Measurements from ENCODE around the gene SH3GL3.

SH3GL3 gene

DNA sequence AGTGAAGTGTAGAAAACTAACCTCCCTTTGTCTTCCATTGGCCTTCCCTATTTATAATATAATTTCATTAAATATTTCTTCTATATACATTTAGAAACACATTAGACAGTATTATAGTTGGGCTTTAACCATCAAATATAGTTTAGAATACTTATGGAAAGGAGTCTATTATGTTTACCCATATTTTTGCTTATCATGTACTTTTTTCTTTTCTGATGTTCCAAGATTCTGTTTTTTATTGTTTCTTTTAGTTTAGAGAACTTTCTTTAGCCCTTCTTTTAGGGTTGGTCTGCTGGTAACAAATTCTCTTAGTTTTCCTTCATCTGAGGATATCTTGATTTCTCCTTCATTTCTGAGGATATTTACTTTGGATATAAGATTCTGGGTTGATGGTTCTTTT, 23.7 kb downstream of the SH3GL3 start:
- no peak for DNase-seq

DNA sequence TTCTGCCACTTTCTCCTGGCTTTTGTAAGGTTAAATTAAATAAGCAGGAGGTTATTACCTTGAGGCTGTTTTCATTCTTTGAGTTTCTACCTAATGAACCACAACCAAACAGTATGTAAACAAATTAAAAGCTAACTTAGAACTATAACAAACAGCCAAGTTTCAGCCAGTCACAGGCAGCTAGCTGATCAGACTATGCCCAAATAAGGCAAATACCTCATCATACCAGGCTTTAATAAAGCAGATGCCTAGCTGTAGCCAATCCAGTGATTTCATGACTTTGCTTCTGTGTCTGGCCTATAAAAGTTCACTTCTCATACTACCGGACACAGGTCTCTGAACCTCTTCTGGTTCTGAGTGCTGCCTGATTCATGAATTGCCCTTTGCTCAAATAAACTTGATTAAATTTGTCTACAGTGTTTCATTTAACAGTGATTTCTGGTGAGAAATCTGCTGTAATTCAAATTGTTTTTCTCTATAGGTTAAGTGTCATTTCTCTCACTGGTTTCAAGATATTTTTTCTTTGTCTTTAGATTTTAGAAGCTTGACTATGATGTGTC, 24.2 kb downstream of the SH3GL3 start:
- DNase-seq, result no peak

DNA sequence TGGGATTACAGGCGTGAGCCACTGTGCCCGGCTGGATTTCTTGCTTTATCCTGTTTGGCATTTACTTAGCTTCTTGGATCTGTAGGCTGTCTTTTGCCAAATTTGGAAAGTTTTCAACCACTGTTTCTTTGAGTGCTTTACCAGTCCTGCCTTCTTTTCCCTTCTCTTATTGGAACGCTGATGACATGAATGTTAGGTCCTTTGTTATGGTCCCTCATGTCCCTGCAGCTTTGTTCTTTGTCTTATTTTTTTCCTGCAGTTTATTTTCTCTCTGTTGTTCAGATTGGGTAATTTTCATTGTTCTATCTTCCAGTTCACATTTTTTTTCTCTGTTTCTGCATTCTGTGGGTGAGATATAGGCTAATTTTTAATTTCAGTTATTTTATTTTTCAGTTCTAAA, 25.0 kb downstream of the SH3GL3 start:
- no peak for DNase-seq

DNA sequence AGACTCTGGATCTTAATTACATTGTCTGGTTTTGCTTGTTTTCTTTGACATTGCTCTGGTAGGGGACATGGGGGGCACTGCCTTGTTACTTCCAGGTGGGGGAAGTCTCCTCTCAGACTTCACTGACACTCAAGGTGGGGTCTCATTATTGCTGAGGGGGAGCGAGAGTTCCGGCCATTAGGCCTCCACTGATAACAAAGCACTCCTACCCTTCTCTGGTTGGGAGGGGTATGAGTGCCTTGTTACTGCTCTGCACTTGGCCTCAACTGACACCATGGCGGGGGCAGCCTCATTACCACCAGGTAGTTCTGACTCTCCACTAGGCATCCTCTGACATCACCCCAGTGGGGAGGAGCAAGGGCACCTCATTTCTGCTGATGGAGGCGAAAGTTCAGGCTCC, 25.7 kb downstream of the SH3GL3 start:
- DNase-seq, result no peak

DNA sequence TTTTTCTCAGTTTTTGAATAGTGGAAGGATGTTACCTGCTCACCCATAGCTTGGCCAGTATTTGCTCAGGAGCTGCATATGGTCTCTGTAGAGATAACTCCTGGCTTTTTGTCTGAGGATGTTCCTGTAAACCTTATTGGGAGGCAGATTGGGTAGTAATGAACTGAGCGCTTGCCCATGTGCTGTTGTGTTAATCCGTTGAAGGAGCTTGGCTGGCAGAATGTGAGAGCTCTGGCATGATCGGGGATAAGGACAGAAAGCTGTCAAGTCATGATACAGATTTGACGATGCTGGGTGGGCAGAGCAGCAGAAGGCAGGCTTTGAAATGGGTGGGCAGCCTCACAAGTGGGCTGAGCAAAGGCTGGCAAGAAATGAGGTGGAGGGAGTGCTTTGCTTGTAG, 27.4 kb downstream of the SH3GL3 start:
- DNase-seq, result no peak

DNA sequence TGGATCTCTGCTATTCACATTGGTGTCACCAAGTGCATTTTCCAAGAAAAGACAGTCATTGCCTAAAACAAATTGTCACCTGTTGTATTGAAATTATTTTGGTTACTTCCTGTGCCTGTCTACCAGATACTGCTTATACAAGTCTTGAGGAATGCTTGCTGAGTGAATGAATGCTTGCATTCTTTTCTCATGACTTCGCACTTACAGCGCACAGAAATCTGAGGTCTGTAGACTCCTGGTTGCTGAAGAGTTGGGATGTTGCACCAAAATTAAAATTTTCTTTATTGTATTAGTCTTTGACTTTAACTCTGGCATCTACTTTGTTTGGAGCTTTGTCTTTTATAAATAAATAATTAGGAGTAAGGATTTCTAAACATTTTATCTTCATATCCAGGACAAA, 28.4 kb downstream of the SH3GL3 start:
- no peak for DNase-seq

DNA sequence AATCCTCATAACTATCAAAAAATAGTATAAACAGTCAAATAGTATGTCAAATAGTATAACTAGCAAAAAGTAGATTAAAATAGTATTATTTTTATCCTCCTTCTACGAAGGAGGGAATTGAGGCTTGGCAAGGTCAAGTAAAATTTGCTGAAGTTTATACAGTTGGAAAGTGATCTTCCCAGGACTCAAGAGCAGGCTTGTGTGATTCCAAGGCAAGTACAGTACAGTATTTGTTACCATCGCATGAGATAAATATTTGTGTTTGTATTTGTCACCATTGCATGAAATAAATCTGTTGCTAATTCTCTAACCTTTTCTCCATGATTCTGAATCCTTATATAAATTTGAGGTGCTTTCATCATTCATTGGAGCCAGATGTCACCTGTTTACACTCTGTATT, 28.9 kb downstream of the SH3GL3 start:
- no peak for DNase-seq

DNA sequence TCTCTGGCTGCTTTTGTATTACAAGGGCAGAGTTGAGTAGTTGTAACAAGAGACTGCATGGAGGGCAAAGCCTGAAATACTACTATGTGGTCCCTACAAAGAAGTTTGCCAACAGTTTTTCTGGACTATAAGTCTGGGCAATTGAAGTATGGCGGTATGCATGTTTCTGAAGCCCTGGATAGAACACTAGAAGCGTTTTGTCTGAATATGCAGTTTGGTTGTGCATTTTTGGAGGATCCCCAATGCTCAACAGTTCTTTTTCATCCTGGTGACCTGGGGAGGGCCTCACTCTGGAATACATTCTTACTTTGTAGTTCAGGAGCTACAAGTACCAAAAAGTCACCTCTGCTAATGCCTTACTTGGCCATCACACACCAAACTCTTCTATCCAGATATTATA, 29.6 kb downstream of the SH3GL3 start:
- DNase-seq, result no peak

DNA sequence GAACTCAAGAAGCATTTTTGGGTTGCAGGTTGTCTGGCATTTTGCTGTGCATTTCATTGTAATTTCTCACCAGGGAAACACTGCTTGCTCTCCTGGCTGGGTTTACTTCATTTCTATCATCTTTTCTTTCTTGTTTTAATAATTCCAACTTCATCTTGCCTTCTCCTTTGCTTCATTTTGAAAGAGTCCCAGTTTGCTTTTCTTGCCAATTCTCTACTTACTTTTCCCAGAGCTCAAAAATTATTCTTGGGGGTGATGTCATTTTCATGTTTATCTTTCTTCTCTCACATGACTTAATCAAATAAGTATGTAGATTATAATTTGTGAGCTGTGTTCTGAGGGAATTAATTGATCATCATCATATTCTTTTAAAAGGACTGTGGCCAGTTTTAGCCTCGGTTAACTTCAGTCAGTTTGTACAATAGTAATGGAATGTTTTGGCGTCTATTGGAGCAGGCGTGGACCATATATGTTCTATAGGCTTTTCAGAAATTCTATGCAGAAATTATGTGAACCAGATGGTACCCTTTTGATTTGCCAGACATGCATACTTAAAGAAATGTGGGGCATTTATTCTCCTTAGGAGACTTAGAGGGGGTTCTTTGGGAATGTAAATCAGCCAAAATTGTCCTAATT, 30.1 kb downstream of the SH3GL3 start:
- no peak for DNase-seq

DNA sequence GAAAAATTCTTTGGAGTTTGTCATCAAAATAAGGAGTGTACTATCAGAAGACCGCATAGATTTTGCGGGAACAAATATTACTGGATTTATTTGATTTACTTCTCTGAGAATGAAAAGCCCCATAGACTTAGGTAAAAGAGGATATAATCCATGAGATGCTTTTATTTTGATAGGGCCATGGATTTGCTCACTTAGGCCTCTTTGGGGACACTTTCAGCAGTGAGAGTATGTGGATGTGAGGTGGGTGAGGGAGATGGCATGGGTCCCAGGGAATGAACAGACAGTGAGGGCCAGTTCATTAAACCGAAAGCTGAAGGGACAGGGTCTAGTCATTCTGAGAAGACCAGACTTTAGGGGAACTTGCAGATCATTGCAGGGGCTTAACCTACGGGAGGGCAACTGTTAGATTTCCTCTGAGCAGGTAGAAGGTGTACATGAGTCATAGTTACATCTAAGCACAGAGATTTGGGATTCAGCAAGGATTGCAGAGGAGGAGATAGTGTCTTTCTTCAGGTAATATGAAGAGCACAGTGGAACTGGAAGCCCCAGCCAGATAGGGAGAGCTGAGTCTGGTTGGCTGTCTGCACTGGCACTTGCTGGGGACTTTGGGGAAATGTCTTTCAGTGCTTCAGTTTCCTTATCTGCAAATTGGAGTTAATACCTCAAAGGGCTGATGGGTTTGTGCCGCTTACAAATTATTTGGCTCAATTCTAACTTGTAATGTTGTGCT, 30.8 kb downstream of the SH3GL3 start:
- no peak for DNase-seq

DNA sequence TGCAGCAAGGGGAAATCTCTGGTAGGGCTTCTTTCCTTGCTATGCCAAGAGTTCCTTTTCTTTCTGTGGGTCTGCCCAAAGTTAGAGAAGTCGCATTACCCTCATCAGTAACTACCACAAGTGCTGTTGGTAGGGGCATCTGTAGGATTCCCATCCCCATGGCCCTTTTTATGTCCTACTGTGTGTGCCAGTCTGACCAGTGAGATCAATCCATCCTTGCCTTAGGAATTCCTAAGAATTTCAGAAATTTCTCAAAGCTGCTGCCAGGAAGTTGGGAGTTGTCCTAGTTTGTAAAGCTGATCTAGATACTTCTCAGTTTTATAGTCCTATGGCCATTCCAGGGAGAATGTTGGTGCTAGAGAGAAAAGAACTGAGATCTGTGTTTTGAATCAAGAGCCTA, 36.5 kb downstream of the SH3GL3 start:
- no peak for DNase-seq

DNA sequence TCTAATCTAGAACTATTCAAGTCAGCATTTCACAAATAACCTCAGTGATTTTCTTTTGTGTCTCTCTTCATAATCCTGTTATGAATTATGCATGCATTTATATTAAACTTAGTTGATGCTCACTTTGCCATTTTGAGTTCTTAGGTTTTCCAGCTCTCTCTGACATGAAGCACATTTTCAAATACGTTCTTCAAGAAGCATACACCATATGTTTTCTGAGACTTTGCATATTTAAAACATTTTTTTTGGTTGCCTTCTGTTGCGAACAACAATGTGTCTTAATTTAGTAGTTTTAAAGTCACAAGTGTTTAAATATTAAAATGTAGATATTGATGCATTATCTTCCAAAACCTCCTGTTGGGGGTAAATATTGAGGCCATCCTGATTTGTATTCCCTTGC, 37.5 kb downstream of the SH3GL3 start:
- no peak for DNase-seq

DNA sequence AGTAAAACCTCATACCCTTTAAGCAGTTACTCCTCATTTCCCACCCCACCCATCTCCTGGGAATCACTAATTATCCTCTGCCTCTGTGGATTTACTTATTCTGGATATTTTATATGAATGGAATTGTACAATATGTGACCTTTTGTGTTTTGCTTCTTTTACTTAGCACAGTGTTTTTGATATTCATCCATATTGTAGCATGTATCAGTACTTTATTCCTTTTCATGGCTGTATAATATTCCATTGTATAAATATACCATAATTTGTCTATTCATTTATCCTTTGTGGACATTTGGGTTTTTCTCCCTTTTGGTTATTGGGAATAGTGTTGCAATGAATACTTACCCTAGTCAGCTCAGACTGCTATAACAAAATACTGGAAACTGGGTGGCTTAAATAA, 39.2 kb downstream of the SH3GL3 start:
- no peak for DNase-seq

DNA sequence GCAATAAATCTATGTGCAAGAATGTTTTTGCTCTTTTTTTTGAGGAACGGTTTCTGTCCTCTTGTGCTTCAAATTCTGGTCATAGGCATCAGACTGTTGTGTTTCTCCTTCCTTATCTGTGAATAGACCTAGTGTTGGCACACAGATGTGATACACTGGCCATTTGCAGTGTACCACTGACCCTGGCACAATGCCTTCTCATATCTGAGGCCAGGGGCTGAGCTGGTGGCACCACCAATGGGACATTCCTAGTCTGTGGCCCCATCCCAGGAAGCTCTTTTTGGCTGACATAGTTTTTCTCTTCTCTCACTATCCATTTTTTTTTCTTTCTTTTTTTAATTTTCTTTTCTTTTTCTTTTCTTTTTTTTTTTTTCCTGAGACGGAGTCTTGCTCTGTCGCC, 40.4 kb downstream of the SH3GL3 start:
- DNase-seq, result no peak

DNA sequence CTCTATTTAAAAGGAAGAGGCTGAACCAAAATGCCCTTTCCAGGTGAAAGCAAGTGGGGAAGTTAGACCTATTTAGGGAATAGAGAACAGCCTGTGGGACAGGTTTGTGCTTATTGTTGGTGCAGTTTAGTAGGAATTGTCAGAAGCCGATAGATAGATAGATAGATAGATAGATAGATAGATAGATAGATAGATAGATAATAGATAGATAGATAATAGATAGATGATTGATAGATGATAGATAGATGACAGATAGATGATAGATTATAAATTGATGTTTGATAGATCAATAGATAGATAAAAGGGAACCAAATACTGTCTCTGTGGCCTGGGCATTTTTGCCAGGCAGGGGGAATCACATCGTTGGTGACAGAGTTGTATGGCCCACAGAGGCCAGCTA, 42.5 kb downstream of the SH3GL3 start:
- no peak for DNase-seq

DNA sequence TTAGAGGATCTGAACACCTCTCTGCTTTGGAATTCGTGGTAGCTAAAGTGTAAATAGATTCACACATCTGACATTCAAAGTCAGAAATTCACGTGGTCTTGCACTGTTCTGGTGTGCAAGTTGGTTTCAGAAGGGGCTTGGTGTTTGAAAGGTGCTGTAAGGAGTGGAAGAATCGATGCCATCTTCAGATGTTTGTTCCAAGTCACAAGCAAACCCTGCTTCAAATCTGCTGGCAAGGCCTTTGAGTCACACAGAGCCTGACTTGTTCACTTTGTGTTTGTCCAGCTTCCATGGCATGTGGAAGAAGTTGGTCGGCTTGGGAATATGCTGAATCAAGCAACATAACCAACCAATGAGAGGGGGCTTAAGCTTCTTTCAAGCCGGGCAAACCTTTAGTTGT, 44.3 kb downstream of the SH3GL3 start:
- no peak for DNase-seq

DNA sequence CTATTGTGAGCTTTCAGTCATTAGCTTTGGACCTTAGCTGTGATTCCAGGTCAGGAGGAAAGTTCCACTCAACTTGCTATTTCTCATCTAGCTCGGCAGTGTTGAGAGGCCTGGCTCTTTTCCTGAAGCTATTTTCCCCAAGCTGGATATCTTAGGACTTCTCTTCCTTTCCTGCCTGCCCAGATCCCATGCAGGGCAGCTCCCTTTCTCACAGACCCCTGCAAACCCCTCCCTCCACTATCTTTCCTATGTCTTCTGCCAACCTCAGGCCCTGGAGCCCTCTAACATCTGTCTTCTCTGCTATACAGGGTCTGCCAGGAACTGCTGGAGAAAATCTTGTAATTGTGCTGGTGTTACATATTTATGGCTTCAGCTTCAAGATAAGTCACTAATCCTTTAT, 49.6 kb downstream of the SH3GL3 start:
- DNase-seq, result no peak

DNA sequence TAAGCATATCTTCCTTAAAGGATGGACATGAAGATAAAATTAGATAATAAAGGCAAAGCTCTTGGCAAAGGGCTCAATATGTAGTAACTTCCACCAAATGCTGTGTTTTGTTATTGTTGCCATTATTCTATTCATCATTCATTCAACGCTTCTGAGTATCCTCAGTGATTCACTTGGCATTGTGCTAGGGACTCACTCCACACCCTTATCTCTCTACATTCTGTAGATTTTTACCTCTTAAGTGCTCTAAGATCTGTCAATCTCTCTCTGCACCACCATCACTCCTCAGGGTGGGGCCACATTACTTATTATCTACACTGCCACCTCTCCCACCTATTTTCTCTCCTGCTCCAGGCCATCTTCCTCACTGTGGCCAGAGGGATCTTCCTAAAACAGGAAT, 51.2 kb downstream of the SH3GL3 start:
- DNase-seq, result no peak

DNA sequence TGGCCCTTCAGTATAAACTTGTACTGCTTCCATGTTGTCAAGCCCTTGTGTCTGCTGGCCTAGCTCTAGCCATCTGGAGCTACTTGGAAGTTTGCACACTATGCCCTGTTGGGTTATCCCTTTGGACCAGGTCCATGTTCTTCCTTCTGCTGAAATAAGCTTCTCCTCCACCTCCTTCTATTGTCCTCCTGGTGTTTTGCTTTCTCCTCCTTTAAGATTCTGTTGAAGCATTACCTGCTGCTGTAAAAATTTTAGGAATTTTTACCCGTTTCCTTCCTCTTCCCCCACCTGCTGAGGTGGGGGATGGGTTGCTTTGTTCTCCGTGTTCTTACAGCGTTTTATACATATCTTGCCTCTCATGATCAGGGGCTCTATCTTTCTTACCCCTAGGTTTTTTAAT, 51.7 kb downstream of the SH3GL3 start:
- no peak for DNase-seq

DNA sequence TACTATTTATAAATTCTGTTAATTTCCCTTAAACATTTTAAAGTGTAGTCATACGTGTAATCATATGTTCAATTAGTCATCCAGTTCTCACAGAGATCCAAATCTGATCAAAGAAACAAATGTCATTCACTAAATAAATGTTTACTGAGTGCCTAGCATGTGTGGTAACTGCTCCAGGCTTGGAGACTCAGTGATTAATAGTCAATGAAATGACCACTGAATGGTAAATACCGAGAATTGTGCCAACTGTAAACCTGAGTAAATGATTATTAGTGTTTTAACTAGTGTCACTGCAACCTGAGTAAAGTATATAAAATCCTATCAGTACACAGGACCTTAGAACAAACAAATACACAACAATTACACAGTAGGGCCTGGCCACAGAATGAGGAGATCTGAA, 52.3 kb downstream of the SH3GL3 start:
- DNase-seq, result no peak

DNA sequence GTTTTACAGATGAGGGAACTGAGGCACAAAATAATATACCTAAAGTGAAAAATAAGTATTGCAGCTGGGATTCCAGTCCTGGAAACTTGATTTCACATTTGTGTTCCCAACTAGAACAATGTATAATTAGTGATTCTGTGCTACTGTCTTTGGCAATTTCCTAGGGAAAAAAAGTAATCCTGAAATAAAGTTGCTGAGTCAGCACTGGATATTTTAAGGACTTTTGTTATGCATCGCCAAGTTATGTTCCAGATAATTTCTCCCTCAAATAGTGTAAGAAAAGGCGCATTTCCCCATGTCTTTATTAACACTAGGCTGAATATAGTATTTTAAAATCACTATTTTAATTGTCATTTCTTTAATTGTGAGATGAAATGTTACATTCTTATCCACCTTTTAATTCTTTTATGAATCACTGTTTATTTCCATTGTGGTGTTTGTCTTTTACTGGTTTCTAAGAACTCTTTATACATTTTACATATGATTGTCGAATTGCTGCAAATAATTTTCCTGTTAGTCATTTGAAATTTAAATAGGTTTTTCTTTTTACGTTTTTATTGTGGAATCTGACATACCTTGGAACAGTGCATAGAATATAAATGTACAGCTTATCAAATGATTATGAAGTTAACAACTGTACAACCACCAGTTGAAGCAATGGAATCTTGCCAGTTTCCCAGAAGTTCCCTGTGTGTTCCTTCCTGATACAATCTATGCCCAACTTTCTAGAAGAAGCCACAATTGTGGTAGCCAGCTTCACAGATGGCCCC, 56.6 kb downstream of the SH3GL3 start:
- no peak for DNase-seq

DNA sequence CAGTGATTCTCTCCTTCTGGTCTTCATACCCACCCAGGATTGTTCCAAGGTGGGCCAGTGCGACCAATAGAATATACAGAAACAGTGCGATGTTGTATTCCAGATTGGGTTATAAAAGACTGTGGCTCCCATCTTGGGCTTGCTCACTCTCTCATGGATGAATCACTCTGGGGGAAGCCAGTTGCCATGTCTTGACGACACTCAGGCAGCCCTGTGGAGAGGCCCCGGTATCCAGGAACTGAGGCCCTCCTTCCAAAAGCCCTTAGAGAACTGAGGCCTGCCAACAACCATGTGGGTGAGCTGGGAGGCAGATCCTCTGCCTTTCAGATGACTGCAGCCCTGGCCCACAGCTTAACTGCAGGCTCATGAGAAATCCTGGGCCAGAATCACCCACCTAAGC, 57.2 kb downstream of the SH3GL3 start:
- DNase-seq, result no peak

DNA sequence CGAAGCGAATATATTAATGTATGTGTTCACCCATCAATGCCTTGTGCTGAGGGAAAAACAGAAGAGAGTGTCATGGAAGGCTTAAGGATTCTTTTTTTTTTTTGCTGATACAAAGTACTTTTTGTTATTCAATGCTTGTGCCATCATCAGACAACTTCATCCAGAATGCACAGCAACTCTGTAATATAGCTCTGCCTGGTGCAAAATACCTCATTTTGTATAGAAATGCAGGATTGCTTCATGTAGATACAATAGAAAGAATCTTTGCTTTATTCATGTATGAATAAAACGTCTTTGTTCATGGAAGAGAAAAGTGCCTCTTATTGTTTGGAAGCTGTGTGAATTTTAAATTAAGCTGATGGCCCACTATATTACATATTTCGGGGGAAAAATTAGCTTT, 62.9 kb downstream of the SH3GL3 start:
- DNase-seq, result no peak

DNA sequence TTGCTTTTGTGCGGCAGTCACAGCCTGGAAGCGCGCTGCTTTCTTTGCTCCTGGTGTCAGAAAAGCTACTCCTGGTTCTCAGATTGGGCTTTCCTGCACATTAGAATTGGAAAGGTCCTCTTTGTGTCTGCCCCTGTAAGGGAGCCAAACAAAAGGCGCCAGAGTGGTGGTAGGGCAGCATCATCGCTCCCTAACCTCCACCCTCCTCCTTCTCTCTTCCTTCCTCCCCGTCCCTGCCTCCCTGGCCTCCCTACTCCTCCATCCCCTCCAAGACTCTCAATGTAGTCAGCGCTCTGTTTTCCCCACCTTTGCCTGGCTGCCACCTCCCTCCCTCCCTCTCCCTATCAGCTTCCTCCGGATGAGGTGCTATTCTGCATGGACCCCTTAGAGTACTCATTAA, 65.3 kb downstream of the SH3GL3 start:
- DNase-seq, result no peak

Data from hematopoietic multipotent progenitor cell treated with erythropoietin and hydrocortisone succinate and interleukin-3 and kit ligand, for 8 days (in vitro differentiated cells).